ENCODE measurements around the gene COQ5. TPM values are rescaled to one million over a fixed set of nuclear protein-coding genes. Genes with fewer than 3 reads are reported as not detected.
A peak's percentile ranks its signal among the peaks of the same experiment; 100 is the strongest.
"Not testable (repeated sequence)": the region's sequence is repeated elsewhere in the genome, so short reads cannot be mapped to it uniquely, and the experiment has no call there.

Gene COQ5
- total RNA-seq, 1 donor from 2014 or later = 34.9 TPM

DNA sequence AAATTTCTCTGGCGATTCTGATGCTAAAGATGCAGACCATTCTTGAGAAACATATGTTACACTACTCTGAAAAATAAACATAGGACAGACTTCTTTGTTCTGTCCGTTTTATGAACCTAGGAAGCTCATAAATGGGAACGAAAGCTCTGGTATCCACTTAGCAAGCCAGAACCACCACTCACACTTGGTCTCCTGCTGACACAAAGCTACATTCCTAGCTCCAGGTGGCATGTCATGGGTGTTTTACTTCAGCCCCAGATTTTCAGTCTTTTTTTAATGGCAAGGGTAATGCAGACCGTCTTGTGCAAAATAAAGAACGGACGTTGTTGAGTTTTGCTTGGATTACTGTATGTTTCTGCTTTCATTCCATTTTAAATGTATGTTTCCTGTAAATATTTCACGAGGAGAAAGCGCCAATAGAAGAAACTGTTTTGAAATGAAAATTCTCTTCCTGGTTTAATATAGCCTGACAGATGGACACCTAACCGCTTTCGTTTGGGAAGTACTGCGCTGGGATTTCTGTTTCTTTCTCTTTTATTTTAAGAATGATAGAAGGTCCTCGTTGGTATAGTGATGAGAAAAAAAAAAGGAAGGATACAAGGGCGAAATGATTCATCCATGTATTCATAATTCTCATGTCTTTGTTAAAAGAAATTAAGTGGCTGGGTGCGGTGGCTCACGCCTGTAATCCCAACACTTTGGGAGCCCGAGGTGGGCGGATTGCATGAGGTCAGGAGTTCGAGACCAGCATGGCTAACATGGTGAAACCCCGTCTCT, 871 bp upstream of the COQ5 start:
- DNase-seq = peak; percentile 74

DNA sequence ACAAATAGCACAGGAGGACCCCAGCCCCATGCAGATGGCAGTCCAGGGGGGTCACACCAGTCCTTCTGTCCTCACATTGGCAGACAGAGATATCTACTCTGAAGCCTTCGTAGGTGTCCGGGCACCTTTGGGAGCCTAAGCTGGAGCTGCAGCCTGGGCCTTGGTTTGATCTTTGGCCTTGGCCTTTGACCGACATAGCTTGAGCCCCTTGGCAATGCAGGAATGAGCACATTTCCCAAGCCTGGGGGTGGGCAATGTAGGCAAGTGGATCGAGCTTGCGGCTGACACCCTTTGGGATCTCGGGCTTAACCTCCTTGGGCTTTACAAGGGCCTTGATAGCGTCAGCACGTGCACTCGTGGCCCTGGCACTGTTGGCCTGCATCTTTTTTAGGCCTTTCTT, 6.4 kb downstream of the COQ5 start:
- DNase-seq = no peak

DNA sequence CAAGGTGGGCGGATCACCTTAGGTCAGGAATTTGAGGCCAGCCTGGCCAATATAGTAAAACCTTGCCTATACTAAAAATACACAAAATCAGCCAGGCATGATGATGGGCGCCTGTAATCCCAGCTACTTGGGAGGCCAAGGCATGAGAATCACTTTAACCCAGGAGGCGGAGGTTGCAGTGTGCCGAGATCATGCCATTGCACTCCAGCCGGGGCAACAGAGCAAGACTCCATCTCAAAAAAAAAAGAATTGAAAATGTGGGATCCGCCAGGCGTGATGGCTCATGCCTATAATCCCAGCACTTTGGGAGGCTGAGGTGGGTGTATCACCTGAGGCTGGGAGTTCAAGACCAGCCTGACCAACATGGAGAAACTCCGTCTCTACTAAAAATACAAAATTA, 9.6 kb downstream of the COQ5 start:
- not testable (repeated sequence) for DNase-seq

DNA sequence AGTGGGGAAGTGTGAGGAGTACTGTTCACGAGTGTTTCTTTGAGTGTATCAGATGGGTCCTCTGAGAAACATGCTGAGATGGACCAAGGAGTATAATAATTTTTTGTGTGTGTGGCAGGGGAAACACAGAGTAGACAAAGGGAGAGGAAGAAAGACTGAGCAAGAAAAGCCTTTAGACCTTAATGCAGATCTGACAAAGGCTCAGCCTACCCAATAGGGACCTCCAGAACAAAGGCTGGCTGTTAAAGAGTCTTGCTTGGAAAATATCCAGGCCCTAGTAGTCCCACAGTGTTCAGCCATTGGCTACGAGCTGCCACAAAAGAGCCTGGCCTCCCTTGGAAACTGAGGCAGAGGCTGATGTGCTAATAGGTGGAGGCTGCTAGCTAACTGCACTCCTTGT, 13.5 kb downstream of the COQ5 start:
- DNase-seq = no peak

DNA sequence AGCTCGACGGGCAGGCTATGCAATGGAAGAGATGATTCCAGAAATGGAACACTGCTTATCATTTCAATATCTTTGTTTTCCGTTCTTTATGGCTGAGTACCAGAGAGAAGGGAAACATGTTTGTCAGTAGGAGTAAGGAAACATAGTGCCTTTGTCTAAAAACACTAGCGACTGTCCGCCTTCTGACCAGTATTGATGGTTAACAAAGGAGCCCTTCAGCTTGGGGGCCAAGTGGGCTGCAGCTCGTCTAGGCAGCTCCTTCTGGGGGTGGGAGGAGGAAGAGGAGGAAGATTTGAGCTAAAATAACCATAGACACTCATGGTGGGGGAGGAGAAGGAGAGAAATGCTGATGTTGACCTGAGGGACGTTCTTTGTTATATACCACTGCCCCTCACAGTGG, 15.0 kb downstream of the COQ5 start:
- no peak for DNase-seq

DNA sequence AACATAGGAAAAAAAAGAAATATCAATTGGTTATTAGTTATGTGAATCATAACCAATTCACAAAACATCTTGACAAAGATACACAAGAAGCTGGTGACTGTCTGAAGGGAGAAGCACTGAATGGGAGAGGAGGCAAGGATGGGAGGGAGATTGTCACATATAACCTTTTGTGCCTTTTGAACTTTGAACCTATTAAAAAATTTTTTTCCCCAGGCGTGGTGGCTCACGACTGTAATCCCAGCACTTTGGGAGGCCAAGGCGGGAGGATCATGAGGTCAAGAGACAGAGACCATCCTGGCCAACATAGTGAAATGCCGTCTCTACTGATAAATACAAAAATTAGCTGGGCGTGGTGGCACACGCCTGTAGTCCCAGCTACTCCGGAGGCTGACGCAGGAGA, 20.4 kb downstream of the COQ5 start:
- DNase-seq = no peak

DNA sequence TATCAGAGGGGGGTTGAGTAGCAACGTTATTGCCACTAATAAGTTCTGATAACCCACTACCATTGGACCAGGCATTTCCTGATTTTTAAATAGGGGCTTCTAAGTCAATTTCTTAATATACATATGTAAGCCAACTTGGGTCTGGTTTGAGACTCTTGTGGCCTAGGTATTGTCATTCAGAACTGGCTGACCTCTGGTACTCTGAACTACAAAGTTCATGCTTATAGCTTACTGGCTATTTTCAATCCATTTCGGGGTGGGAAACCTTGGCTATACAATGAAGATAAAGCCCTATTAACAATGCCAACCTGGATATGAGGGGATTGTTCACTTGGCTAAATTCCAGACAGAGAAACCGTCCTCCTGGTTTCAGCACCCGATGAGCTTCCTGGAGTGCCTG, 24.4 kb downstream of the COQ5 start:
- no peak for DNase-seq

DNA sequence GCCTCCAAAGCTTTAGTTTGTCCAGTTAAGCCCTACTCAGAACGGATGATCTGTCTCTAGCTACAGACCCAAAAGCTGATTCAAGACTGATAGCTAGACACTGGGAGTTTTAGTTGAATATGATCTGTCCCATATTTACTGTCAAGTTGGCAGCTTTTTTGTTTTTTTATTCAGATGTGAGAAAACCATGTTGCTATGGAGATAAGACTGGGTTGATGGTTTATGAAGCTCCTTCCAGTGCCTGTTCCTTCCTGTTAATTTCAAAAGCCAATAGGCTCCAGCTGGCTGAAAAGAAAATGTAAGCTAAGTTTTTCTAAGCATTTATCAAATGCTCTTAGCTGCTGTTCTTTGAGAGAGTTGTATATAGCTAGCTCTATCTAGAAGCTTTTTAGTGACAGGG, 28.4 kb downstream of the COQ5 start:
- DNase-seq = peak; percentile 52

DNA sequence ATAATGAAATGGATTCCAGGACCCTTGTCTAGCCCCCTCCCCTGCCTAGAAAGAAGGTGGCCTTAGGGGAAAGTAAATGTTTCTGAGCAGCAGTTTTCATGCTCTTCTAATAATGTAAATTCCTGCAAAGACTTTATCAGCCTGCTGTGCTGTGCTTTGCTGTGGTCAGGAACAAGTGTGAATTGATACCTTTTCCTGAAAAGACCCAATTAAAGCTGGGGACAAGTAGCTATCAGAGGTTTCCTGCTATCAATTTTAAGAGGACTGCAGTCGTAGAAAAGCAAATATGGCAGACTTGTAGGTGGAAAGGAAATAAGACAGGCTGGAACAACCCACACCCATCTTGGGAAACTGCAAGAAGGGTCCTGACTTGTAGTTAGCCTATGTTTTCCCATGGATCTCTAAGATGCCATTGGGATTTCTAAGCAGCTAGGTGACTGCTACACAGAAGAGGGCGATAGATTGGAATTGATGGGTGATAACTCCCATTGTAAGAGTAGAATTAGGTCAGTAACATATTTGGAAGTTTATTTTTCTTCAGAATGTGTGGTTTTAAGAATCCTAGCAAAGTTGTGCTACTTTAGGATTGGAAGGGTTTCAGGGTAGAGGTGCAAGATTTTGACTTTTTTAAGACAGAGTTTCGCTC, 30.0 kb downstream of the COQ5 start:
- no peak for DNase-seq

DNA sequence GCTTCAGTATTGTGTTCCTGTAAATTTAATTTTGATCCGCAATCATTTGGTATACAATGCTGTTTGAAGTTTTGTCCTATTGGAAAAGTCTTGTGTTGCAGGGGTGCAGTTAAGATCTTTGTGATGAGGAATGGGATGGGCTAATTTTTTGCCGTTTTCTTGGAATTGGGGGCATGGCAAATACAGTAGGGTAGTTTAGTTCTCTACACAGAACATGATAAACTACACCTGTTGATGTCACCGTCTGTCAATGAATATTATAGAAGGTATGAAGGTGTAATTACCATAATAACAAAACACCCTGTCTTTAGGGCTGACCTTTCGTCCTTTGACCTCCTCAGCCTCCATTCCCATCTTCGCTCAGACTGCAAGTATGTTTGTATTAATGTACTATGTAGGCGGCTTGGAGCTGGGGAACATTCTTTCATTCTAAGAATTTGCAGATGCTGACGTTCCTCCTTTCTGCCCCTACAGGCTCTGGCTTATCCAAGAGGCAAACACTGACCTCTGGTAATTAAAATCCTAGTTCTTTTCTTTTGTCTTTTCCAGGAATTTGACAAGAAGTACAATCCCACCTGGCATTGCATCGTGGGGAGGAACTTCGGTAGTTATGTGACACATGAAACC, 31.3 kb downstream of the COQ5 start:
- no peak for DNase-seq

DNA sequence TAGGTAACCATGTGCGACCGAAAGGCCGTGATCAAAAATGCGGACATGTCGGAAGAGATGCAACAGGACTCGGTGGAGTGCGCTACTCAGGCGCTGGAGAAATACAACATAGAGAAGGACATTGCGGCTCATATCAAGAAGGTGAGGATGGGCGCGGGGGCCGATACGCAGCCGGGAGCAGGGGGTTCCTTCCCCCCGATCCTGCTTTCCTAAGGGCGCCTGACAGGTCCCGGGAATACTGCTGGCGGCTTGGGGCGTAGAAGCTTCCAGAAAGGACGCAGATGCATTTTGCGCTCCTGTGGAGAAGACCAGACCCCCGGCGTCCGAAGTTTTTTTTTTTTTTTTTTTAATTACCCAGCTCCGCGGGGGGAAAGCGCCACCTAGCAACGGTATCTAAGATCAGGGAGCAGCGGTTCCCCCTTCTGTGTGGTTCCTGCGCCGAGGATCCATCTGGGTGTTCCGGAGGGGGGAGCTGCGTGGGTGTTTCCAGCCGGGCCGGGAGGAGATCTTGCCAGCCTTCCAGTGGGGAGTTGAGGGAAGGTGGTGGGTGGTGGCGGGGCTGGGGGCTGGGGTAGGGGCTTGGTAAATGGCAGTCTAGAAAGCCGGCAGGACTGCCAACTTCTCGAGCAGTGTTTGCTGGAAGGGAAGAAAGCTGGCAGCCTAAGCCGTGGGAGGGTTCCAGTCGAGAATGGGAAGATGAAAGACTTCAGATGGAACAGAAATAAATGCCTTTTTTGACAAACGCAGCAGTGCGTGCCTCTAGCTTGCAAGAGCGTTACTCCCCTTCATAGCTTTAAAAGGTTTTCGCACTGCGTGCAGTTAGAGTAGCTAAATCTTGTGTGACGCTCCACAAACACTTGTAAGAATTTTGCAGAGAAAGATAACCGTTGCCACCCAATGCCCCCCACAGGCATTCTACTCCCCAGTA, 32.3 kb downstream of the COQ5 start:
- peak; percentile 70 for DNase-seq

DNA sequence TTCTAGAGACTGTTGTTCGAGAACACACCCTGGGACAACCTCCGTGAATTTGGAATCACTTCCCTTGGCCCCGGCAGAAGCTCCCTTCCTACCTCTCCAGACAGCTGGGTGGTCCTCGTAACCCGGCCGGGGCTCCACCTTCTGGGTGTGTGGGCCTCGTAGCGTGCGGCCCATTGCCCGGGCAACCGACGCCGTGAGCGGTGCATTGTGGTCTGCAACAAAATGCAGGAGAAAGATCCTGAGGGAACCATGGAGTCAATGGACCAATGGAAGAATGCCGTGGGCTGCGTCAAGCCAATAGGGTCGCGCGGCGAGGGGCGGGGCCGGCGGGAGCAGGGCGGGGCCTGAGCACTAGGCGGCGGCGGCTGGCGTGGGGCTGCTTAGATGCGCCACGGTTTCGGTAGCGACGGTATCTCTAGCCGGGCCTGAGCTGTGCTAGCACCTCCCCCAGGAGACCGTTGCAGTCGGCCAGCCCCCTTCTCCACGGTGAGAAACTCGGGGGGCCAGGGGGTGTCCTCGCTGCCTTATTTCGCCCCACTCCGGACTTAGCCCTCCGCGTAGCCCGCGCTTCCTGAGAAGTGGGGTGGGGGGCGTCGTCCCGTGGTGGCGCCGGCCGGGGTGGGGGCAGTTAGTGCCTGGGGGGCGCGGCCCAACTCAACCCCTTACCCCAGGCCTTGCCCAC, 33.1 kb downstream of the COQ5 start, which contains the start of gene DYNLL1:
DYNLL1 (plus strand) TSS at position 383 of the 682 bp plus-strand sequence. CDS start 309 bp downstream, outside the sequence.
- peak; percentile 97 for DNase-seq

DNA sequence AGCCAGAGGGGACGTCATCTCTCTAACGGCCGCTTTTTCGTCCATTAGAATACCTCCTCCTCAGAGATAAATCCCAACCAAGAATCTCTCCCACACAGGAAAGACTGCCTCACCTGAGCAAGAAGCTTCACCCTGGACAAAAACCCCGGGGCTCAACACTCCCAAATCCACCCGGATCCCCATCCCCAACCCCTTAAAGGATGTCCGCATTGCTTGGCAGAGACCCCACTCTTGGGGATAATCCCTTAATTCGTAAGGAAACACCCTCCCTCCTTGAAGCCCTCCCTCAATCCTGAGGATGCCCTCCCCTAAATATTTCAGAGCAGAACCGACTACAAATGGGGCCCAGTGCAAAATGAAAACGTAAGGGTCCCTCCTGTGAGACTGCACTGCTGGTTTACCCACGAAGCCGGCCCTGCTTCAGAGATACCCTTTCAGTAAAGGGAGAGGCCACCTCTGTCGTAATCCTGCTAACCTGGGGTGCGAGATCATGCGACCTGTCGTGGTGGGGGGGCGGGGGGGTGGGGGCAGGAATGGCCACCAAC, 33.7 kb downstream of the COQ5 start:
- DNase-seq = peak; percentile 15

DNA sequence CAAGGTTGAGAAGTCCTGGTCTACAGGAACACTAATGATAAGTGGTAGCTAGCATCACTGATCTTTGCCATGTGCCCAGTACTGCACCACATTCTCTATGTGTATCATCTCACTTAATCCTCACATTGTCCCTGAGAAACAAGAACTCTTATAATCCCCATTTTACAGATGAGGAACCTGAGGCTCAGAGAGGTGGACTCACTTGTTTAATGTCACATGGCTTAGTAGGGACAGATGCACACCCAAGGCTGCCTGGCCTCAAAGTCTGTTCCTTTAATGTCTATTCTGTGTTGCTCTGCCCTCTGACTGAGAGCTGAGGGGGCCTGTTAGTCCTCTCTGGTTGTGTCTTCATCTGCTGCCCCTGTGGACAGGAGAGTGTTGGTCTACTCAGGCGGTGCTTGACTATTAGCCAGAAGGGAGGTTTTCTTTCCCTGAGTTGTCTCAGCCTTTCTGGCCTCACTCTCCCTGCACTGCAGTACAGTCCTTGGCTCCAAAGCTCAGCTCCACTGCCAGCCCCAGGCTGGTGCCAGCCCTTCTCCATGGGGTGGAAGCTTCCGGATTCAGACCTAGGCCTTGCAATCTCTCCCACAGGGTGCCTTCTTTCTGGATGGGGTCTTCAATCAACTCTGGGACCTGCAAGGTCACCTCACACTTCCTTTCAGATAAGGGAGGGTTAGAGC, 38.0 kb downstream of the COQ5 start:
- no peak for DNase-seq

DNA sequence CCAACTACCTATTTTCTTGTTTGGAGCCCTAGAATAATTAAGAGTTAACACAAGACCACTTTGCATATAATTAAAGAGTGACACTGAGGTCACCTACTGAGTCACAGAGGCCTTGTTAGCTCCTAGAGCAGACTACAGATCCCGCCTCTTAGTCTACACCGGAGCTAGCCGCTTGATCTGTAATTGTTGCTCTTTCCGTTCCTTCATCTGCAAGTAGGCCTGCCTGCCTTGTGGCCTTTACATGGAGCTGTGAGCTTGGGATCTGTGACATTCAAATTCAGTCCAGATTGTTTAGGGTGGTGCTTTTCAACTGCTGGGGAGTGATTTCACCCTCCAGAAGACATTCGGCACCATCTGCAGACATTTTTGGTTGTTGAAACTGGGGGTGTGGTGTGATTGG, 38.6 kb downstream of the COQ5 start:
- no peak for DNase-seq

DNA sequence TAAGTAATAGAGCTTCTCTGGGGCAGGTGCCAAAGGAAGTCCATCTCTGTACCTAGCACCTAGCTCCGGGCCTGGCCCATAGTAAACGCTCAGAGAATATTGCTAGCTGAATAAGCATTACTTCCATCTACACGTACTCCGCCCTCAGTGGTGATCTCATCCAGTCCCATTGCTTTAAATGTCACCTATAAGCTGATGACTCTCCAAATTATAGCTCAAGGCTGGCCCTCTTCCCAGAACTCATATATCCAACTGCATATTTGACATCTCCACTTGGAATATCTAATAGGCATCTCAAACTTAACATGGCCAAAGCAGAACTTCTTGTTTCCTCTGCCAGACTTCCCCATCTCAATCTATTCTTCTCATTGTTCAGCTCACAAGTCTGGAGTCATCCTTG, 39.9 kb downstream of the COQ5 start:
- no peak for DNase-seq

DNA sequence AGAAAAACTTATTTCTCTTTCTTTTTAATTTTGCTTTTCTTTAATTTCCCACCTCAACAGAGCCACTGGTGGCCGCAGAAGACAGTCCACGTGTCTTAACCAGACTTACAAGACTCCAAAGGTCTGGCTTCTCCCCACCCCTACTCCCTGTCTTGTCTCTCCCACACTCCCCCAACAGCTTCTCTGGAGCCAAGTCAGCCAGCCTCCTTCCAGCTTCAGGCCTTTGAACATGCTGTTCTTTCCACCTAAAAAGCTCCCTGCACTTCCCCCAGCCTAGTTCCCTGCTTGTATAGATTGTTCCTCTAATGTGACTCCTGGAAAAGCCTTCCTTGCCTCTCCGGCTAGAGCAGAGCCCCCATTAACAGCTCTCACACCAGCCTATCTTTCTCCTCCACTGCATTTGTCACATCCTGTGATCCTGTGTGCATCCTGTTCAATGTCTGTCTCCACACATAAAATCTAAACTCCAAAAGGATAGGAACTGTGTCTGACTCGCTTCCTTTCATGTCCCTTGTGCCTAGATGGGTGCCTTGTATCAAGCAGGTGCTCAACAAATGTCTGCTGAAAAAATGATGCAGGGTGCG, 40.8 kb downstream of the COQ5 start:
- DNase-seq = peak; percentile 61

DNA sequence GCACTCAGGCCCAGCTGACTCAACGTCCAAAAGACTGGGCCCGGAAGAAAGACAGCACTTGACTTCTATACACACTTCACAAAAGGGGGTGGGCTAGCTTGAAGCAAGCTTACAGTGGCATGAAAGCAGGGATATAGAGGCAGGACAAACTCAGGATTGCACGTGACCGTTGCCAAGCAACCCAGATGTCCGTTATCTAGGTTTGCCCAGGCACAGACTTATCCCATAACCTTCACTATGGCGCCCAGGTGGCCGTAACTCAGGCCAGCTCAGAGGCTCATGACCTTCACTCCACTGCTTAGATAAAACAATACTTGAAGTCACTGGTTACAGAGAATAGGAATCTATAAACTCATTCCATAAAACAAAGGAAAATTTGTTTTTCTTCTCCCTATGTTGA, 41.4 kb downstream of the COQ5 start:
- DNase-seq = peak; percentile 49

DNA sequence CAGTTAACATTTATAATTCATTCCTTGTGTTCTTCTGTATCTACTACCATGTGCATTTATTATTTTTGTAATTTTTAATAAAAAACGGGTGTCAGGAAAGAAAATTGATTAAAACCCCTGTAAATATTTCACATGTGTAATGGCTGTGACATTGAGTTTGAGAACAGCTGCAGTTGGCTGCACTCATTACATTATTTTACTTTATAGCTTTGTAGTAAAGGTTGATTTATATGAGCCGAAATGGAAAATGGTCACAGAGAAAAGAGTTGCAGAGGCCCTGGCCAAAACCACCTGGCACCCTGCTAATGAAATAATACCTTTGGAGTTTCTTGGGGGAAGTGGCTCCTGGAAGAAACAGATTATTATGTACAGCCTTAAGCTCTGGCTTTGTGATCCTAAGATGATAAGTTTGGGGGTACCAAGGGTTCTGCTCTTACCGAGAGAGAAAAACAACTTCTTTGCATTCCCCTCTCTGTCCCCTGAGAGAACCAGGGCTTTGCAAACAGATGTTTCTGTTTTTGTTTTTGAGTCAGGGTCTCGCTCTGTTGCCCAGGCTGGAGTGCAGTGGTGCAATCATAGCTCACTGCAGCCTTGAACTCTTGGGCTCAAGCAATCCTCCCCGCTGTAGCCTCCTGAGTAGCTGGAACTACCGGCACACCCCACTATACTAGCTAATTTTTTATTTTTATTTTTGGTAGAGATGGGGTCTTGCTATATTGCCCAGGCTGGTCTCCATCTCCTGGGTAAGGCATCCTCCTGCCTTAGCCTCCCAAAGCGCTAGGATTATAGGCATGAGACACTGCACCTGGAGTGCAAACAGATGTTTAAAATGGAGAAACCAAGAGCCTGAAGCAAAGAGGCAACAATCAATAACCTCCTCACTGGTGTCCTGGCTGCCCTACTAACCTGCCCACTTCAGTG, 42.7 kb downstream of the COQ5 start:
- no peak for DNase-seq

DNA sequence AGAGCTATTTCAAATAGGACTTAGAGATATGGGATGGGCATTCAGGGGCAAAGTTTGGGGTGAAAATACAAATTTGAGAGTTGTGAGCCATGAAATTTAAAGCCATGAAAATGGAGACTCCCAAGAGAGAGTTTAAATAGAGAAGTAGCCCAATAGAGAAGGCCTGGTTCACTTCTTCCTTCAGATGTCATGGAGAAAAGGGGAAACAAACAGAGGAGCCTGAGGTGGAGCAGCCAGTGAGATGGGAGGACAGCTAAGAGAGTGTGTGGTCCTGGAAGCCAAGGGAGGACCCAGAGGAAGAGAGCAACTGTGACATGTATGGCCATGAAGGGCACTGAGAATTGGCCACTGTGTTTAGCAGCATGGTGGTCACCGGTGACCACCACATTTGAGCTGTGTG, 45.3 kb downstream of the COQ5 start:
- DNase-seq = no peak
